ENCODE data around the gene BCAS3.
"Not testable (repeated sequence)": the region's sequence is repeated elsewhere in the genome, so short reads cannot be mapped to it uniquely, and the experiment has no call there.

The BCAS3 gene

GRCh38 chr17:60964160-60964559 is 286.5 kb downstream of the BCAS3 start:
- CTCF ChIA-PET, result interaction anchor here (0.6 kb wide), 1 partner anchor 334 kb away, joined by 3 read pairs; no protein-coding TSS in a partner anchor

DNA sequence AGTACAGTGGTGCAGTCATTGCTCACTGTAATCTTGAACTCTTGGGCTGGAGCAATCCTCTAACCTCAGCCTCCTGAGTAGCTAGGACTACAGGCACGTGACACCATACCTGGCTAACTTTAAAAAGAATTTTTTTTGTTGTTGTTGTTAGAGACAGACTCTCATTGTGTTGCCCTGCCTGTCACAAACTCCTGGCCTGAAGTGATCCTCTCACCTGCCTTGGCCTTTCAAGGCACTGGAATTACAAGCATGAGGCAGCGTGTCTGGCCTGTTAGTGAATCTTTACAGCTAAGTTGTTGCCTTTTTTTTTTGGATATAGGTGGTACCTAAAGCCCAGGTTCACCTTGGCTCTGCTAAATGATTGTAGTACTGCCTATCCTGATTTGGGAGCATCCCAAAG is 290.6 kb downstream of the BCAS3 start:
- TF ChIP-seq ARNT (IDR thresholded peaks at IDR 0.05) (no peak), CTBP1 (IDR thresholded peaks at IDR 0.05; ENCODE audit: borderline replicate concordance) (no peak), HDGF (IDR thresholded peaks at IDR 0.05; ENCODE audit: borderline replicate concordance) (no peak), FOXM1 (IDR thresholded peaks at IDR 0.05; ENCODE audit: borderline replicate concordance) (no peak), ZNF384 (IDR thresholded peaks at IDR 0.05) (no peak), FOXK2 (IDR thresholded peaks at IDR 0.05) (no peak), SUZ12 (IDR thresholded peaks at IDR 0.05) (no peak), TARDBP (IDR thresholded peaks at IDR 0.05) (no peak), L3MBTL2 (conservative IDR thresholded peaks at IDR 0.05) (no peak), BHLHE40 (IDR thresholded peaks at IDR 0.05; ENCODE audit: borderline replicate concordance) (no peak)
- TF ChIP-seq, protein P1, sequence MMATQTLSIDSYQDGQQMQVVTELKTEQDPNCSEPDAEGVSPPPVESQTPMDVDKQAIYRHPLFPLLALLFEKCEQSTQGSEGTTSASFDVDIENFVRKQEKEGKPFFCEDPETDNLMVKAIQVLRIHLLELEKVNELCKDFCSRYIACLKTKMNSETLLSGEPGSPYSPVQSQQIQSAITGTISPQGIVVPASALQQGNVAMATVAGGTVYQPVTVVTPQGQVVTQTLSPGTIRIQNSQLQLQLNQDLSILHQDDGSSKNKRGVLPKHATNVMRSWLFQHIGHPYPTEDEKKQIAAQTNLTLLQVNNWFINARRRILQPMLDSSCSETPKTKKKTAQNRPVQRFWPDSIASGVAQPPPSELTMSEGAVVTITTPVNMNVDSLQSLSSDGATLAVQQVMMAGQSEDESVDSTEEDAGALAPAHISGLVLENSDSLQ (IDR thresholded peaks at IDR 0.05), result no peak
- no peak for DNase-seq (ENCODE audit: extremely low spot score)
- POLR2A ChIA-PET, result no interaction called here
- CTCF ChIA-PET, result no interaction called here

More at GRCh38 chr17:60964160-60964559, 286.5 kb downstream of the BCAS3 start:
- POLR2A ChIA-PET, result no interaction called here
- no peak for DNase-seq (ENCODE audit: extremely low spot score)
- no peak for TF ChIP-seq NFRKB (IDR thresholded peaks at IDR 0.05)
- TF ChIP-seq CTBP1 (IDR thresholded peaks at IDR 0.05; ENCODE audit: borderline replicate concordance), result no peak
- TF ChIP-seq SUZ12 (IDR thresholded peaks at IDR 0.05), result no peak
- TF ChIP-seq FOXA1 (IDR thresholded peaks at IDR 0.05), result no peak
- TF ChIP-seq L3MBTL2 (conservative IDR thresholded peaks at IDR 0.05), result no peak
- no peak for TF ChIP-seq ELF4 (IDR thresholded peaks at IDR 0.05)
- no peak for TF ChIP-seq ZNF384 (IDR thresholded peaks at IDR 0.05)
- TF ChIP-seq HDGF (IDR thresholded peaks at IDR 0.05; ENCODE audit: borderline replicate concordance), result no peak
- no peak for TF ChIP-seq SP1 (IDR thresholded peaks at IDR 0.05)
- no peak for TF ChIP-seq BHLHE40 (IDR thresholded peaks at IDR 0.05; ENCODE audit: borderline replicate concordance)
- no peak for TF ChIP-seq TARDBP (IDR thresholded peaks at IDR 0.05)
- TF ChIP-seq LEF1 (IDR thresholded peaks at IDR 0.05; ENCODE audit: borderline replicate concordance), result no peak
- no peak for TF ChIP-seq FOXM1 (IDR thresholded peaks at IDR 0.05; ENCODE audit: borderline replicate concordance)

GRCh38 chr17:60969500-60970037 is 291.9 kb downstream of the BCAS3 start:
- CTCF ChIA-PET, result no interaction called here
- no peak for DNase-seq (ENCODE audit: extremely low spot score)
- POLR2A ChIA-PET, result no interaction called here
- TF ChIP-seq FOXK2 (IDR thresholded peaks at IDR 0.05), result no peak
- no peak for TF ChIP-seq CTBP1 (IDR thresholded peaks at IDR 0.05; ENCODE audit: borderline replicate concordance)
- TF ChIP-seq FOXA1 (IDR thresholded peaks at IDR 0.05), result no peak
- TF ChIP-seq, protein P1 (IDR thresholded peaks at IDR 0.05), result no peak
- no peak for TF ChIP-seq SP1 (IDR thresholded peaks at IDR 0.05)
- no peak for TF ChIP-seq ELF4 (IDR thresholded peaks at IDR 0.05)
- TF ChIP-seq HDGF (IDR thresholded peaks at IDR 0.05; ENCODE audit: borderline replicate concordance), result no peak
- TF ChIP-seq ZNF384 (IDR thresholded peaks at IDR 0.05), result no peak
- TF ChIP-seq NFRKB (IDR thresholded peaks at IDR 0.05), result no peak
- no peak for TF ChIP-seq ARNT (IDR thresholded peaks at IDR 0.05)
- no peak for TF ChIP-seq BHLHE40 (IDR thresholded peaks at IDR 0.05; ENCODE audit: borderline replicate concordance)

GRCh38 chr17:60970741-60971140 is 293.1 kb downstream of the BCAS3 start:
- ChIA-PET CTCF (interaction anchor here (1.8 to 1.9 kb wide), 2 partner anchors 250 to 442 kb away, joined by 5 to 6 read pairs; no protein-coding TSS in a partner anchor), POLR2A (interaction anchor here (1.8 kb wide), 1 partner anchor 293 kb away, joined by 5 read pairs; the partner anchor contains the start of gene BCAS3)
- no peak for TF ChIP-seq CTBP1 (IDR thresholded peaks at IDR 0.05; ENCODE audit: borderline replicate concordance)
- TF ChIP-seq ELF4 (IDR thresholded peaks at IDR 0.05), result no peak
- TF ChIP-seq FOXA1 (IDR thresholded peaks at IDR 0.05), result no peak
- no peak for TF ChIP-seq LEF1 (IDR thresholded peaks at IDR 0.05; ENCODE audit: borderline replicate concordance)
- no peak for TF ChIP-seq TARDBP (IDR thresholded peaks at IDR 0.05)
- no peak for TF ChIP-seq SUZ12 (IDR thresholded peaks at IDR 0.05)
- TF ChIP-seq, protein P1 (IDR thresholded peaks at IDR 0.05), result no peak
- no peak for TF ChIP-seq NFRKB (IDR thresholded peaks at IDR 0.05)
- no peak for TF ChIP-seq FOXM1 (IDR thresholded peaks at IDR 0.05; ENCODE audit: borderline replicate concordance)
- no peak for DNase-seq (ENCODE audit: extremely low spot score)

- POLR2A ChIA-PET, result interaction anchor here (1.8 kb wide), 1 partner anchor 294 kb away, joined by 5 read pairs; the partner anchor contains the start of gene BCAS3
- CTCF ChIA-PET, result interaction anchor here (0.6 to 1.9 kb wide), 6 partner anchors 9 to 441 kb away, joined by 3 to 6 read pairs (median 4); no protein-coding TSS in a partner anchor
- no peak for TF ChIP-seq NFRKB (IDR thresholded peaks at IDR 0.05)
- TF ChIP-seq ZNF384 (IDR thresholded peaks at IDR 0.05), result no peak
- TF ChIP-seq L3MBTL2 (conservative IDR thresholded peaks at IDR 0.05), result no peak
- no peak for TF ChIP-seq LEF1 (IDR thresholded peaks at IDR 0.05; ENCODE audit: borderline replicate concordance)
- DNase-seq (ENCODE audit: extremely low spot score), result peak; percentile 56
Observed at GRCh38 chr17:60971515-60972369, 294.1 kb downstream of the BCAS3 start.

DNA sequence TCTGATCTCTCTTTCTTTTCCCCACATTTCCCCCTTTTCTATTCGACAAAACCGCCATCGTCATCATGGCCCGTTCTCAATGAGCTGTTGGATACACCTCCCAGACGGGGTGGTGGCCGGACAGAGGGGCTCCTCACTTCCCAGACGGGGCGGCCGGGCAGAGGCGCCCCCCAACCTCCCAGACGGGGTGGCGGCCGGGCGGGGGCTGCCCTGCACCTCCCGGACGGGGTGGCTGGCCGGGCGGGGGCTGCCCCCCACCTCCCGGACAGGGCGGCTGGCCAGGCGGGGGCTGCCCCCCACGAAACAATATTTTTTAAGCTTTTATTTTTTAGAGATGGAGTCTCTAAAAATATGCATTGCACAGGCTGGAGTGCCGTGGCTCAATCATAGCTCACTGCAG is 299.2 kb downstream of the BCAS3 start:
- POLR2A ChIA-PET; DNase-seq (ENCODE audit: extremely low spot score); CTCF ChIA-PET: not testable (repeated sequence)
